CD4-positive, alpha-beta T cell treated with Interleukin-6 for 4 hours (primary cell): ENCODE data around the gene SHC1.

Experiments used
- DNase-seq: peaks from one replicate; pipeline ENCODE4 v3.0.0-alpha.2; 2020; ENCODE audit warnings: mixed read lengths

SHC1 gene

GRCh38 chr1:154955039-154955717 lies 15.4 kb downstream of the SHC1 start:
- DNase-seq = peak; percentile 93

- DNase-seq = no peak
Observed at GRCh38 chr1:154954541-154954940, 16.0 kb downstream of the SHC1 start.

DNA sequence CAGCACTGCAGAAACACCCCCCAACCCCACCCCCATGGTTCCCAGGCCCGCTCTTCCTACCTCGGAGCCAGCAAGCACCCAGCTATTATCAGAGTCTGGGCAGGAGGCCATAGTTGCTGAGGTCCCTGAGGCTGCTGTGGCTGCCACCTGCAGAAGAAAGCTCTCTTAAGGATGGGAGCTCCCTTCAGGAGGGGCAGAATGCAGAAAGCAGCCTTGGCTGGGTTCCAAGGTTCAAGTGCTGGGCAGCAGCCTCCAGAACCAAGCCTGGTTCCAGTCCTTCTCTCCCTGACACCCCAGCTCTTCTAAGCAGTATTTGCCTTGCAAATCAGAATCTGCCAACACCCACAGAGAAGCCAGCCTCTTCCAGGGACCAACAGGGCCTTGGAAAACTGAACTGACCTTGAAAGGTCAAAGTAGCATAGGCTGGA lies 16.9 kb downstream of the SHC1 start:
- no peak for DNase-seq

GRCh38 chr1:154952664-154953063 lies 17.9 kb downstream of the SHC1 start:
- no peak for DNase-seq

DNA sequence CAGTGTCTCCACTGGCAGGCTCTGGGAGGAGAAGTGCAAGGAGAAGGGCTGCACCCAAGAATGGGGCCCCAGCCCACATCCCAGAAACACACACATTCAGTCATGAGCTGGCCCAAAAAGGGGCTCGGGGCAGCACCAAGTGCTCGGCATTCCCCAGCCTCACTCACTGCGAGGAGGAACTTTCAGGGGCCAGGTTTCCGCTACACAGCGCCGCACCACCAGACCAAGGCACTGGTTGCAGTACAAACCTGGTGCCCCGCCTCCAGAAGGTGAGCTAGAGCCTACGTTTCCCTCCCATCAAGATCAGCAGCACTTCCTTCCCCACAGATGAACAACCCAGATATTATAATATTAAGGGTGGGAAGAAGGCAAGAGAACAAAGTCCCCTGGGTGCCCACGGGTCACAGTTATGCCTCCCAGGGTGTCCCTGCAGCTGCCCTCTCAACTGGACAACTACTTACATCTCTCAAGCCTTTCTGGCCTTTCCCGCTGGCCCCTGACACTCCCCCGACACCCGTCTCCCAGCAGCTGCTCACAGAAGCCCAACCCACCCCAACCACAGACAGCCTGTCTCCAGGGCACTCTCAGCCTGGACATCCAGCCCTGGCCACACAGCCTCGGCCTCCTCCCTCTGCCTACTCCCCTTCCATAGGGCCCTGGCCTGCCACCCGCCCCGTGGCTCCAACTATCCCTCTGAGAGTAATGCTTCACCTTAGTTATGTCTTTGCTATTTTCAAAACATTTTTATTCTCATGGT lies 18.5 kb downstream of the SHC1 start:
- peak; percentile 84 for DNase-seq

GRCh38 chr1:154948079-154948478 lies 22.5 kb downstream of the SHC1 start:
- no peak for DNase-seq

GRCh38 chr1:154945962-154946850 lies 24.3 kb downstream of the SHC1 start:
- DNase-seq = no peak

GRCh38 chr1:154945160-154945961 lies 25.2 kb downstream of the SHC1 start:
- DNase-seq = no peak

GRCh38 chr1:154944401-154945159 lies 26.0 kb downstream of the SHC1 start:
- DNase-seq = no peak

GRCh38 chr1:154943649-154944400 lies 26.7 kb downstream of the SHC1 start:
- peak; percentile 61 for DNase-seq

GRCh38 chr1:154941333-154942013 lies 29.1 kb downstream of the SHC1 start:
- DNase-seq = no peak

GRCh38 chr1:154940651-154941194 lies 29.8 kb downstream of the SHC1 start:
- no peak for DNase-seq

DNA sequence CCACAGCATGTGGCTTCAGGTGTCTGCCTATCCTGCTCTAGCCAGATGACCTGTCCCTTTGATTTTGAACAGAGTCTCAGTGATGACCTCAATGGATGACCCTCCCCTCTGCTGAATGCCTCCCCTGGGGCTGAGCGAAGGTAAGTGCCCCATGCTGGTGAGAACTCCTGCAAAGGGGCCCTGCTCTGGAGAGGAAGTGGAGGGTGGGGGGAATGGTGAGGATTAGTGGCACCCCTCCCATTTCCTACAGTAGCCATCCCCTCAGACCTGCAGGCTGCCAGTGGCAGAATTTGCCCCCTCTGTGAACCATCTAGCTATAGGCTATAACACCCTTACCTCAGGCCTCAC lies 30.4 kb downstream of the SHC1 start:
- DNase-seq = no peak

DNA sequence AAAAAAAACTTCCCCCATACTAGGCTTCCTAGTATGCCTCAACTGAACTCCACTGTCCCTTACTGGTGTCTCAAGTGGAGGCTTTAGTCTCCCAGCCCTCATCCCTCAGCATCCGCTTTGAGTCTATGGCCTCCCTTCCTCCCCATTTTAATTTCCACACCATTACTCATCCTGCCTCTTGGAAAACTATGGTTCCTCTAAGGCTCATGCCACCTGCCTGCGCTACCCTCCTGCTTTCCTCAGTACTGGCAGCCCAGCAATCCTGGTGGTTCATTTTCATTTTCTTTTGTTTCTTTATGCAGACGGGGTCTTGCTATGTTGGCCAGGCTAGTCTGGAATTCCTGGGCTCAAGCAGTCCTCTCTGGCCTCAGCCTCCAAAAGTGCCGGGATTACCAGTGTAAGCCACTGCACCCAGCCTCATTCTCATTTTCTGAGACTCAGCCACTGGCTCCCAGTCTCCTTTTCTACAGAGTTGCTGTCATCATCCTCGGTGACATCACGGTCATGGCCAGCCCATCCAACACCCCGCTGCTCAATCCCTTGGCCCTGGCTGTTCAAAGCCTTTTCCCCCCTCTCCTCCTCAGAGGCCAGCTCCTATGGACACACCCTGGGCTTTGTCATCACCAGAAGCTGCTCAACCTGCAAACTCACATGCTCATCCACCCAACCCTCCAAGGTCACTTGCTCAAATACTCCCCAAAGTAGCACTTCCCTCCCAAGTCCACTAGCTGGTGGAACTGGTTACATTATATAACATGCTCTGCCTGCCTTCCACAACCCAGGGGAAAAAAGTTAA lies 31.7 kb downstream of the SHC1 start:
- DNase-seq = no peak

DNA sequence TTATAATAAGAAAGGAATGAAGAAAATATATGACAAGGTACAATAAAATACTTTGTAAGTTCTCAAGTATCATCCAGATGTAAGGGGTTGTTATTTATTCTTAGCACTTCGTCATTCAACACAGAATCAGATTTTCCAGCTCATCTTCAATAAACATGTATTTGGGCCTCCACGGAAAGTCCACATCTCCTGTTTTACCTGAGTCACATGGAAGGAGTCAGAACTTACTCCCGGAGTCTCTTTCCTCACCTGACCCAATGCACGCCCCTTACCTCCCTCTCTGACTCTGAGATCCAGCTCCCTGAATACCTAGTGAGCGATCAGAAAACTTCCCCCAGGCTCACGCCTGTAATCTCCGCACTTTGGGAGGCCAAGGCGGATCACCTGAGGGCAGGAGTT lies 32.6 kb downstream of the SHC1 start:
- no peak for DNase-seq

DNA sequence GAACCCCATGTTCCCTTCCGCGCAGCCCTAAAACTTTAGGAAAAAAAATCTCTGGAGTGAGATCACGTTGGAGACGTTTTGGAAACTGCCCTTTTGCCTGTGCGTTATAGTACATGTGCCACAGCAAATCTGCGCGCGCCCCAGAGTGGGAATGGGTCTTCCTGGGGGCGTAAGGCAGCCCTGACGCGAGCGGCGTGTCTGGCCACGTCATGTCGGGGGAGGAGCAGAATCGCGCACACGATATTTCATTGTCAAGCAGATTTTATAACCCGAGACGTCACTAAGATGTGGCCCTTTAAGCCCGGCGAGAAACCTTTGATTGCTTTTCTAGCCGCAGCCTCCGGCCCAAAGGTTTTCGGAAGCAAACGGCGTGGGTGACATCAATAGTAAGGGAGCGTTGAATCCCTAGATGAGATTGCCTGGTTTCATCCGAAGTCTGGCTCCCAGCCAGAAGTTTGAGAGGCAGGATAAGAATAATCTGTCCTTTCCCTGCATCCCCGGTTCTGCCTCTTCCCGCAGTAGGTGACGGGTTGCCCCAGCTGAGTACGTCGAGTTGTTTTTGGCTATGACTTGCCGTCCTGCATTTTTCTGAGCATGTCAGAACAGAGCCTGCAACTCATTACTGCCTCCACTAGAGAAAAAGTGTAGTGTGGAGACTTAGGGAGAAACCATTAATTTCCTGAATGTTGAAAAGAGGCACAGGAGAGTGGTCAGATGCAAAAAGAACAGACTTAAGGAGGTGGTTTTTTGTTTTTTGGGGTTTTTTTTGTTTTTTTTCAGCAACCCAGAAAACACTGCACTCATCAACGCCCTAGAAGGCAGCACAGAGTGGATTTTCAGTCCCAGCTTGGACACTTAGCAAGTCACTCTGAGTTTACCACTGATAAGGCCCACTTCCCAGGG lies 33.2 kb downstream of the SHC1 start:
- DNase-seq = peak; percentile 93

- peak; percentile 97 for DNase-seq
Observed at GRCh38 chr1:154936555-154937084, 33.9 kb downstream of the SHC1 start, which contains the start of gene PMVK. Gene PMVK, minus strand, starts transcription at chr1:154936719. Its CDS starts 34 bp downstream, at chr1:154936685.
